H1 (cell line): ENCODE data around the gene SCN1B. TPM values are rescaled to one million over a fixed set of nuclear protein-coding genes. Genes with fewer than 3 reads are reported as not detected.

Source experiments
- RNF2 ChIP-seq: fragments of 200-900, 300-1000 bp; sonication (generic); IDR thresholded peaks from 2 replicates; pipeline ENCODE4 v1.7.1; 2016; ENCODE audit warnings: borderline replicate concordance, low read depth, mild to moderate bottlenecking, antibody characterized with exemption, low read length; ENCODE audit not compliant: poor library complexity, severe bottlenecking; ENCODE audit errors: missing control alignments
- SRF ChIP-seq: IDR thresholded peaks from 2 replicates; pipeline ENCODE4 v1.6.1; 2011; ENCODE audit warnings: mild to moderate bottlenecking, low read depth, low read length, moderate library complexity
- YY1 ChIP-seq: IDR thresholded peaks from 2 replicates; pipeline ENCODE4 v1.6.1; 2011; ENCODE audit warnings: low read depth, mild to moderate bottlenecking, low read length
- ZNF274 ChIP-seq: IDR thresholded peaks from 2 replicates; pipeline ENCODE4 v1.7.0; 2012; ENCODE audit warnings: low read length, borderline replicate concordance; ENCODE audit errors: extremely low read depth
- polyA plus RNA-seq, 7 experiments: library from polyadenylated mRNA; depleted of rRNA in 3 of 7; stranded (reverse) in 5 of 7; unstranded in 2 of 7; fragments of >200 nt in 5 of 7; fragments of 200-250 nt in 2 of 7; gene quantifications; 1 replicate in 5 of 7; 2 replicates in 1 of 7; 4 replicates in 1 of 7; pipeline versions ENCODE4 v1.2.1 to v1.2.3, GENCODE V29; 2011 to 2013; ENCODE audit warnings: missing spikeins in 2 of 7, mixed read lengths in 2 of 7
- total RNA-seq: library from RNA; stranded (reverse); fragmentation: NEBNext Ultra II Directional; extraction: Animal tissue kit (Norgen Biotek cat#: 25700); gene quantifications from 2 replicates; pipeline ENCODE4 v1.2.1, GENCODE V29; 2021

Gene SCN1B
- total and polyA plus RNA-seq, 2 of the 8 experiments (the other 6 are each of a cell fraction or from before 2014, with no cell fraction given), result 3.1 to 3.5 TPM

GRCh38 chr19:34995551-34995950 lies 34.7 kb upstream of the SCN1B start (continued):
- TF ChIP-seq RNF2 (no peak), ZNF274 (no peak), SRF (no peak), YY1 (no peak)
